HepG2 (cell line): ENCODE data around the gene NFAT5. TPM values are rescaled to one million over a fixed set of nuclear protein-coding genes. Genes with fewer than 3 reads are reported as not detected.

Source experiments
- CEBPB ChIP-seq: IDR thresholded peaks from 2 replicates; pipeline ENCODE4 v1.6.1; 2011; ENCODE audit warnings: low read depth, low read length, improper control_type of control experiment, borderline replicate concordance
- JUND ChIP-seq: sonication (generic); formaldehyde crosslinking; IDR thresholded peaks from 2 replicates; pipeline ENCODE4 v1.8.0; 2022; ENCODE audit warnings: mild to moderate bottlenecking, missing genetic modification reagents
- KLF15 ChIP-seq: sonication (generic); formaldehyde crosslinking; IDR thresholded peaks from 2 replicates; pipeline ENCODE4 v1.8.1; 2023; ENCODE audit warnings: borderline replicate concordance, mild to moderate bottlenecking, inconsistent platforms, missing genetic modification reagents, mixed read lengths
- MAFK ChIP-seq, 2 experiments: IDR thresholded peaks in 1 of 2; conservative IDR thresholded peaks in 1 of 2; 2 replicates each; pipeline ENCODE4 v1.6.1; 2011; ENCODE audit warnings: improper control_type of control experiment in 2 of 2, low read length in 2 of 2
- MATR3 ChIP-seq: sonication (generic); formaldehyde crosslinking; IDR thresholded peaks from 2 replicates; pipeline ENCODE4 v1.4.0; 2020; ENCODE audit warnings: missing genetic modification reagents
- NKX3-1 ChIP-seq: sonication (generic); formaldehyde crosslinking; IDR thresholded peaks from 2 replicates; pipeline ENCODE4 v1.5.0; 2020; ENCODE audit warnings: missing genetic modification reagents
- POLR2AphosphoS2 ChIP-seq: IDR thresholded peaks from 2 replicates; pipeline ENCODE4 v1.6.1; 2011; ENCODE audit warnings: low read depth, low read length, improper control_type of control experiment
- RXRB ChIP-seq: IDR thresholded peaks from 2 replicates; pipeline ENCODE4 v1.6.1; 2016; ENCODE audit warnings: borderline replicate concordance, missing genetic modification reagents, missing compliant biosample characterization
- ZFP1 ChIP-seq: IDR thresholded peaks from 2 replicates; pipeline ENCODE4 v1.6.1; 2016
- ZFP41 ChIP-seq: sonication (generic); formaldehyde crosslinking; IDR thresholded peaks from 2 replicates; pipeline ENCODE4 v1.4.0; 2020; ENCODE audit warnings: mild to moderate bottlenecking, missing genetic modification reagents, borderline replicate concordance
- ZNF207 ChIP-seq: fragments of 450-650 bp; IDR thresholded peaks from 2 replicates; pipeline ENCODE4 v1.6.1; 2016; ENCODE audit warnings: antibody characterized with exemption, borderline replicate concordance
- ZNF235 ChIP-seq: sonication (generic); formaldehyde crosslinking; IDR thresholded peaks from 2 replicates; pipeline ENCODE4 v1.8.1; 2023; ENCODE audit warnings: mild to moderate bottlenecking, missing genetic modification reagents, borderline replicate concordance
- ZNF251 ChIP-seq: sonication (generic); formaldehyde crosslinking; IDR thresholded peaks from 2 replicates; pipeline ENCODE4 v1.9.0; 2021; ENCODE audit warnings: mild to moderate bottlenecking, missing genetic modification reagents
- ZNF713 ChIP-seq: sonication (generic); formaldehyde crosslinking; IDR thresholded peaks from 2 replicates; pipeline ENCODE4 v1.4.0; 2020; ENCODE audit warnings: mild to moderate bottlenecking, missing genetic modification reagents
- ZNF737 ChIP-seq: sonication (generic); formaldehyde crosslinking; IDR thresholded peaks from 2 replicates; pipeline ENCODE4 v1.5.0; 2020; ENCODE audit warnings: missing genetic modification reagents, mild to moderate bottlenecking, borderline replicate concordance
- ZNF75D ChIP-seq: sonication (generic); formaldehyde crosslinking; IDR thresholded peaks from 2 replicates; pipeline ENCODE4 v1.8.1; 2023; ENCODE audit warnings: missing genetic modification reagents, mild to moderate bottlenecking, borderline replicate concordance
- ZNF850 ChIP-seq: sonication (generic); formaldehyde crosslinking; conservative IDR thresholded peaks from 2 replicates; pipeline ENCODE4 v1.9.0; 2021; ENCODE audit warnings: mild to moderate bottlenecking, missing genetic modification reagents
- ZNF883 ChIP-seq: sonication (generic); formaldehyde crosslinking; IDR thresholded peaks from 2 replicates; pipeline ENCODE4 v1.5.1; 2020; ENCODE audit warnings: mild to moderate bottlenecking, missing genetic modification reagents; ENCODE audit errors: not compliant biosample characterization
- polyA plus RNA-seq, 8 experiments: library from polyadenylated mRNA; depleted of rRNA in 3 of 8; stranded (reverse) in 7 of 8; unstranded in 1 of 8; fragments of >200 nt; fragmentation: Illumina TruSeq in 4 of 8; extraction: Trizol in 4 of 8; gene quantifications; 2 replicates each; pipeline versions ENCODE4 v1.2.1 to v1.2.3, GENCODE V29; 2011 to 2016; ENCODE audit warnings: low read depth in 4 of 8, missing spikeins in 1 of 8, mixed read lengths in 1 of 8; ENCODE audit not compliant: insufficient read depth in 1 of 8
- total RNA-seq, 5 experiments: library from RNA; depleted of rRNA; stranded (reverse); fragments of >200 nt; fragmentation: Illumina TruSeq; extraction: Trizol; gene quantifications; 2 replicates each; pipeline ENCODE4 v1.2.3, GENCODE V29; 2016; ENCODE audit warnings: low read depth in 1 of 5
- TF ChIP-seq, protein P1 (sequence below): sonication (generic); formaldehyde crosslinking; IDR thresholded peaks from 2 replicates; pipeline ENCODE4 v1.9.0; 2021; ENCODE audit warnings: missing genetic modification reagents, borderline replicate concordance
- TF ChIP-seq, protein P2 (sequence below): sonication (generic); formaldehyde crosslinking; IDR thresholded peaks from 2 replicates; pipeline ENCODE4 v1.8.0; 2023; ENCODE audit warnings: mild to moderate bottlenecking, missing genetic modification reagents
- TF ChIP-seq, protein P3 (sequence below): sonication (generic); formaldehyde crosslinking; IDR thresholded peaks from 2 replicates; pipeline ENCODE4 v1.4.0; 2020; ENCODE audit warnings: missing genetic modification reagents

NFAT5 gene
- total and polyA plus RNA-seq, 2 of the 13 experiments (the other 11 are each of a cell fraction or from before 2014, with no cell fraction given): 20.5 to 54.3 TPM

- TF ChIP-seq MAFK (conservative IDR thresholded peaks at IDR 0.05 in 1 of 2, IDR thresholded peaks at IDR 0.05 in 1 of 2; ENCODE audit: low read length in 2 of 2) (no peak), ZNF850 (CRISPR knock-in tag) (peak; percentile 92; the same call in 1 of the 2 replicates), NKX3-1 (CRISPR knock-in tag) (no peak), RXRB (CRISPR knock-in tag) (peak; percentile 61), ZNF251 (no peak), ZNF235 (CRISPR knock-in tag) (peak; percentile 48; the same call in 1 of the 2 replicates), ZNF207 (no peak), ZFP1 (CRISPR knock-in tag) (peak; percentile 74; the same call in 1 of the 2 replicates), POLR2AphosphoS2 (no peak), ZNF75D (no peak), ZNF737 (CRISPR knock-in tag) (no peak), MATR3 (no peak), JUND (CRISPR knock-in tag) (peak; percentile 49), KLF15 (peak; percentile 33; the same call in 1 of the 2 replicates), ZNF713 (CRISPR knock-in tag) (0 out of 2 replicates have a peak, but pooled peaks have one; percentile 75), ZNF883 (CRISPR knock-in tag) (peak; percentile 95), CEBPB (no peak), ZFP41 (CRISPR knock-in tag) (0 out of 2 replicates have a peak, but pooled peaks have one; percentile 65)
- TF ChIP-seq, protein P1, sequence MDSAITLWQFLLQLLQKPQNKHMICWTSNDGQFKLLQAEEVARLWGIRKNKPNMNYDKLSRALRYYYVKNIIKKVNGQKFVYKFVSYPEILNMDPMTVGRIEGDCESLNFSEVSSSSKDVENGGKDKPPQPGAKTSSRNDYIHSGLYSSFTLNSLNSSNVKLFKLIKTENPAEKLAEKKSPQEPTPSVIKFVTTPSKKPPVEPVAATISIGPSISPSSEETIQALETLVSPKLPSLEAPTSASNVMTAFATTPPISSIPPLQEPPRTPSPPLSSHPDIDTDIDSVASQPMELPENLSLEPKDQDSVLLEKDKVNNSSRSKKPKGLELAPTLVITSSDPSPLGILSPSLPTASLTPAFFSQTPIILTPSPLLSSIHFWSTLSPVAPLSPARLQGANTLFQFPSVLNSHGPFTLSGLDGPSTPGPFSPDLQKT: peak; percentile 68; the same call in 1 of the 2 replicates
- TF ChIP-seq, protein P2, sequence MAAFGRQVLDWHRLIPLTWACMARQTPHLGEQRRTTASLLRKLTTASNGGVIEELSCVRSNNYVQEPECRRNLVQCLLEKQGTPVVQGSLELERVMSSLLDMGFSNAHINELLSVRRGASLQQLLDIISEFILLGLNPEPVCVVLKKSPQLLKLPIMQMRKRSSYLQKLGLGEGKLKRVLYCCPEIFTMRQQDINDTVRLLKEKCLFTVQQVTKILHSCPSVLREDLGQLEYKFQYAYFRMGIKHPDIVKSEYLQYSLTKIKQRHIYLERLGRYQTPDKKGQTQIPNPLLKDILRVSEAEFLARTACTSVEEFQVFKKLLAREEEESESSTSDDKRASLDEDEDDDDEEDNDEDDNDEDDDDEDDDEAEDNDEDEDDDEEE (CRISPR knock-in tag): no peak
- TF ChIP-seq, protein P3, sequence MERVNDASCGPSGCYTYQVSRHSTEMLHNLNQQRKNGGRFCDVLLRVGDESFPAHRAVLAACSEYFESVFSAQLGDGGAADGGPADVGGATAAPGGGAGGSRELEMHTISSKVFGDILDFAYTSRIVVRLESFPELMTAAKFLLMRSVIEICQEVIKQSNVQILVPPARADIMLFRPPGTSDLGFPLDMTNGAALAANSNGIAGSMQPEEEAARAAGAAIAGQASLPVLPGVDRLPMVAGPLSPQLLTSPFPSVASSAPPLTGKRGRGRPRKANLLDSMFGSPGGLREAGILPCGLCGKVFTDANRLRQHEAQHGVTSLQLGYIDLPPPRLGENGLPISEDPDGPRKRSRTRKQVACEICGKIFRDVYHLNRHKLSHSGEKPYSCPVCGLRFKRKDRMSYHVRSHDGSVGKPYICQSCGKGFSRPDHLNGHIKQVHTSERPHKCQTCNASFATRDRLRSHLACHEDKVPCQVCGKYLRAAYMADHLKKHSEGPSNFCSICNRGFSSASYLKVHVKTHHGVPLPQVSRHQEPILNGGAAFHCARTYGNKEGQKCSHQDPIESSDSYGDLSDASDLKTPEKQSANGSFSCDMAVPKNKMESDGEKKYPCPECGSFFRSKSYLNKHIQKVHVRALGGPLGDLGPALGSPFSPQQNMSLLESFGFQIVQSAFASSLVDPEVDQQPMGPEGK (CRISPR knock-in tag): peak; percentile 95
Observed at GRCh38 chr16:69565671-69566239, at the start of gene NFAT5 (continued).
